Activated T-cell treated with anti-CD3 and anti-CD28 coated beads for 48 hours (primary cell): ENCODE results near the gene ZFAND2B.

ENCODE experiments used
- DNase-seq: peaks from one replicate; pipeline ENCODE4 v3.0.0-alpha.2; 2020; ENCODE audit warnings: low read depth

ZFAND2B gene, protein sequence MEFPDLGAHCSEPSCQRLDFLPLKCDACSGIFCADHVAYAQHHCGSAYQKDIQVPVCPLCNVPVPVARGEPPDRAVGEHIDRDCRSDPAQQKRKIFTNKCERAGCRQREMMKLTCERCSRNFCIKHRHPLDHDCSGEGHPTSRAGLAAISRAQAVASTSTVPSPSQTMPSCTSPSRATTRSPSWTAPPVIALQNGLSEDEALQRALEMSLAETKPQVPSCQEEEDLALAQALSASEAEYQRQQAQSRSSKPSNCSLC

DNA sequence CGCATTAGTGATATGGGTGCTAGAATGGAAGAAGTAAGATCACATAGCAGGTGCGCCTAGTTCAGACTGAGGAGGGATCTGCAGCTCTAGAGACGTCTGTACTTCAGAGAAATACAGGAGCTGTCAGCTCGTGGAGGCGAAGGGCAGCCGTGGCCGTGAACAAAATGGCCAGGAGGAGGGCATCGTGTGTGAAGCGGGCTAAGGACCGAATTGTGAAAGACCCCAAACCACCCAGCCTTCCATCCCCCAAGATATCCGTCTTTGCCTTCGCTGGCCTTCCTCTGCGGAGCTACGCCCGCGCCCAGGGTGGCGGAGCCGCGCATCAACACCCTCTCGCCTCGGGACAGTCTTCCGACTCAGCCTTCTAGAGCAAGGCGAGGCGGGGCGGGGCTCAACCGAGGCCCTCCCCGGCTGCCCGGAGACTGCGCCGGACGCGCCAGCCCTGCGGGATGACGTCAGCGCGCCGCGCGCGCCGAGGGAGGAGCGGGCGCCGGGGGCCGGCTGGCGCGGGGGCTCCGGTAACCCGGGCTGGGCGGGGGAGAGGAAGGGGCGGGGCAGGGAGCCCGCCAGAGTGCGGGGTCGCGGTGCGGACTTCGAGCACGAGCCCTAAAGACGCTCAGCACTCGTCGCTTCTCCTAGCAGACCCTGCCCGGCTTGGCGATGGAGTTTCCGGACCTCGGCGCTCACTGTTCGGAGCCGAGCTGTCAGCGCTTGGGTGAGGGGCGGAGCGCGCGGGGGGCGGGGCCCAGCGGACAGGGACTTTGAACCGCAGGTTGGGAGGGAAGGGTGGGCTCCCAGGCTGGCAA is at the start of gene ZFAND2B:
Gene ZFAND2B (plus strand): TSS at position 455 of the 806 bp plus-strand sequence. CDS start 206 bp downstream, at position 661.
- DNase-seq, result peak; percentile 96

DNA sequence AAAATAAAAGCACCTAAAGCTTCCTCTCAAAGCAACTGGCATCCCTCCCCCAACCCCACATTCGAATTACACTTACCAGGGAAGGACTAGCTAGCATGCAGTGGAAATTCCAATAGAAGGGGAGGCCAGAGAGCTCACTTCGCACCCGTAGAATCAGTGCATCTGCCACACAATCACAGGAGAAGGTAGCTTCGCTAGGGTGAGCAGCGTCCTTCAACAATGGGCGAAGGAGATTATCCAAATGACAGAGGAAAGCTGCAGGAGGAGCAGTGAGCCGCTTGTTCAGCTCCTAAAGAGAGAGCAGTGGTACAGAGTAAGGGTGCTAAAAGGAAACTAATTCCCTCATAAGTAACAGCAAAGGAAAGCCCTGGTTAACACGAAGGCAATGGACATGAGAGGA is 49.2 kb upstream of the ZFAND2B start:
- DNase-seq, result no peak

DNA sequence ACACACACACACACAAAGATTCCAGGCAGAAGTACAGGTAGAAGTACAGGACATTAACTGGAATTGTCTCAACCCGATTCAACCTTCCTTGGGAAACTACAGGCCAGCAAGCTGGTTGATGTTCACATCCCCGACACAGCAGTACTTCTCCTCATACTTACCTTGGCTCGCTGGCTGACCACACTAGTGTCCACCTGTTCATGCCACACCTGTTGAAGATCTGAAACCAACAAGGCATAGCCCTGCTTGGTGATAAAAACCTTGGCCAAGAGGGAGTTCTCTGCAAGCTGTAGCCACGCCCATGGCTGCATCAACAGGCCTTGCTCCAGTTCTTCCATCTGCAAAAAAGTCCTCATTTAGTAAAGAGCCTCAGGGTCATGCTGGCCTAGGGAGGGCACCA is 48.6 kb upstream of the ZFAND2B start:
- no peak for DNase-seq

DNA sequence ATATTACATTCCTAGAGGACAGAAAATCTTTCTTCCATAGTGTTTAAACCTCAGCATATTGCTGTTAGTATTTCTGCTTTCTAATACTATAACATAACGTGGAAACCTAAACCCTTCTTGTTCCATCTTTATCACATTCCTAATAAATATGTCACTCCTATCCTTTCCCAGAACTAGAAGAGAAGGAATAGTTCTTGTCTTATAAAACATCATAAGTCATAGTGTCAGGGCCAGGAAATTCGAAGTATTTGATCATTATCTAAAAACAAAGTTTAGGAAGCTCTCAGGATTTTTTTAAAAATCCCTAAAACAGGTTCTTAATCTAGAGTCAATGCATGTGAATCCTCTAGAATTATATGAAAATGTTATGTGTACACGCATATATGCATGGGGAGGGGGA is 48.0 kb upstream of the ZFAND2B start:
- DNase-seq, result no peak

DNA sequence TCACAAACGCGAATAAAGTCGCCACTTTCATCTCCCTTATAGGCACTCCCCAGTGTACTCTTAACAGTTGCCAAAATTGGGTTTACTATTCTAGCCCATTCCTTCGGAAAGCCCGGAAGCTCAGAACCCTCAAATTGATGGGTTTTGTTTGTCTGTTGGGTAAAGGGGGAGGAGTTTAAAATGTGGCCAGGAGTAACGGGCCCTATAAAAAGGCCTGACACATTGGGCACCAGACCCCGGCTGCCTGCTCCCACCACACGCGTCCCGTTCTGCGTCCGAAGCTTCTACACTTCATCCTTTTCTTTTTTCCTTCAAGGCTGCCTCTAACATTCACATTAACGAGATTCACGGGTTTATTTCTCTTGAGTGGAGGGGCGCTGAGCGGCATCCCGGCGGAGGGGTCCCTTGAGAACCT is 46.8 kb upstream of the ZFAND2B start:
- no peak for DNase-seq

DNA sequence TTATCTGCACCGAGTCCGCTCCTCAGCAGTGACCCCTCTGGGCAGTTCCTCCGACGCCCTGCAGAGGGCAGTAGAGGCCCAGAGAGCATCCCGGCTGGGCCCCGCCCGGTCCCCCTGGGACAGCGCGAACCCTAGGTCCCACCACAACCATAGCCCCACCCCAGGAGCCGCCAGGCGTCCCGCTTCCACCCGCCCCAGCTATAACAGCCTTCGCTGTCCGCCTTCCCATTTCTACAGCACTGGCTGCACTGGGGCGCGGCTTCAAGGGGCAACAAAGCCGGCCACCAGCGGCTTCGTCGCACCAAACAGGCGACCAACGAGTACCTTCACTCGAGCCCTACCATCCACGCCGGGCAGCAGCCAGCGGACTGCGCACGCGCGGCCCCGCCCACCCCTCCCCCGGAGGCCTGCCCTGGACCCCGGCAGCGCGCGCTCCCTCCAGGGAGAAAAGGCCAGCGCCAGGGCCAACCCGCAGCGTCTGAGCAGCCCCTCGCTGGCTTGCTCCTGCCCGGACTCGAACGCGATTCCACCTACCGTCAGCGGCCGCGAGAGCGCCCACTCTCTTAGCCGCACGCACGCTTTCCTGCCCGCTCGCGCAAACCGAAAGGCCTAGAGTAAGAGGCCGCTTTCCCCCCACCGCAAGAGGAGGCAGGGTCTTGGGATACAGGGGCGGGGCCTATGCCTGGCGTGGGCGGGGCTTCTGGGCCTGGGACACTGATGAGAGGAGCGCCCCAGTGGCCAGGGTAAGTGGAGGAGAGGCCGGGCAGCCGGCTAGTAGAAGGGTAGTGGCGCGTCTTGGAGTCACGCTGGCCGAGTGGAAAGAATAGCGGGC is 46.2 kb upstream of the ZFAND2B start, which contains the start of gene NHEJ1:
Gene NHEJ1 (minus strand): TSS at position 630 of the 832 bp plus-strand sequence. CDS start 2,453 bp downstream, outside the sequence.
- peak; percentile 91 for DNase-seq

DNA sequence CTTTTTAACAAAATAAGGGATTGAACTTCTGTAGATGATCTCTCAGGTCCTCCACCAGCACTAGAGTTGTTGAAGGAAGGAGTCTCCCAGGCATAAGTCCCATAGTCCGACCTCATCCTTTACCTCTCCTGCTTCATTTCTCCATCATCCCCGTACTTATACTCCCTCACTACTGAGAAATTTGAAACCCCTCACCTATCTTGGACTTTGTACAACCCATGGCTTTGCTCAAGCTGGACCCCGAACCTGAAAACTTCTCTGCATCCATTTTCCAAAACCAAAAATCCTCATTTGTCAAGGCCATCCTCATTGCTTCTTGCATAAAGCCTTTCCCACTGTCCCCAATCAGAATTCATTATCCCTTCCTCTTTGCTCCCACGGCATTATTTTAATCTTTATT is 45.5 kb upstream of the ZFAND2B start:
- no peak for DNase-seq

DNA sequence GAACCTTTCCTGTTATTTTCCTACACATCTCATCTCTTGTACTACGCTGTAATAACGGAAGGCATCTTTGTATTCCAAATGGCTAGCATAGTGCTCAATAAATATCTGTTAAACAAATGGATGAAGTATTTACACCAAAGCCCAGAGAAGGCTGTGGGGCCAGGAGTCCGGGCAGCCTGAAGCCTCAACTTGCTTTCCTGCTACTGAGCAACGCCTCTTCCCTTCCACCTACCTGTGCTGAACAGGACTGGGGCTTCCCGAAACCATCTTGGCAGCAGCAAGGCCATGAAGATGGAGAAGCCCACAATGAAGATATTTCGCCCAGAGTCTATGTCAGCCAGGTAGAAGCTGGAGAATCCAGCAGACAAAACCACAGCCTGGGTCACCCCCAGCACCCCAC is 43.4 kb upstream of the ZFAND2B start:
- DNase-seq, result no peak

DNA sequence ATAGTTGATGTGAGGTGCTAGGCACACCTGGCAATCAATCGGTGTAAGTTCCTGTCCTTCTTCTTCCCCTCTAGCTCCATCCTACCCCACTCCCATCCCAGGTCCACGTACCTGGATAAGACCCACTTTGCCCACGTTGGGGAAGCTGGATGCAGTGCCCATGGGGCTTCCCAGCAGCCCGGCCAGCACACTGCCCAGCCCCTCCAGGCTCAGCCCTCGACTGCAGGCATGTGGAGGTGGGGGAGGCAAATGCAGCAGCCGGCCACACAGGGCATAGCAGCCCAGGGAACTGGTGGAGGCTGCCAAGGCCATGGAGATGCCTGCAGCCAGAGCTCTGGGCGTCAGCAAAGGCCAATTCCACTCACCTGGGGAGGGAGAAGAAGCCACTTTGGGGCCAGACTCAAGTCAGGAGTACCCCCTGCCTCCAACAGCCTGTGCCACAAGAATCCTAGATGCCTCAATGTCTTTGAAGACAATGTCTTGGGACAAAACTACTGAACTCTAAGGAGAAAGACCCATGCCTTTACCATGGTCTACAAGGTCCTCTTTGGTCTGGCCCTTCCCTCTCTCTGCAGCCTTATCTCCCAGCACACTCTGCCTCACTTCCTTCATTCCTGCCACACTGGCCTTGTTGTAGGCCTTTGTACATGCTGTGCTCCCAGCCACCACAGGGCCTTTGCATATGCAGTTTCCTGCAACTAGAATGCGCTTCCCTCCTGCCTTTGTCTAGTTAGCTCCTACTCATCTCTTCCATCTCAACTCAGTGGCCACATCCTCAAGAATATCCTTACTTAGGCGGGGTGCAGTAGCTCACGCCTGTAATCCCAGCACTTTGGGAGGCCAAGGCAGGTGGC is 41.3 kb upstream of the ZFAND2B start:
- DNase-seq, result no peak

DNA sequence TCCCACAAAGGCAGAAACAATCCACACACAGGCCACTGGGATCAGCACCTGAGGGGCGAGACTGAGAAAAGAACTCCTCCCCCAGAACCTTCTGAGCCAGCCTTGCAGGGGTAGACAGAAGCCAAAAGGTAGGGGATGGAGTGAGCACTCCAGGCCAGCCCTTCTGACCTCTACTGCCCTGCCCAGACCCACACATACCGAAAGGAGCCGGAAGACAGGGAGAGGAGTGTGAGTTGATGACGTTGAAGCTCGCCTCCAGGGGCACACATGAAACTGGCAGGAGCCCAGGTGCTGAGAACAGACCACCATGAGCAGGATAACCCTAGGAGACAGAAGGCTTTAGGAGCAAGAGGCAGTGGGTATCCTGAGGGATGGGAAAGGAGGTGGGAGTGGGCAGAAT is 38.6 kb upstream of the ZFAND2B start:
- DNase-seq, result no peak

DNA sequence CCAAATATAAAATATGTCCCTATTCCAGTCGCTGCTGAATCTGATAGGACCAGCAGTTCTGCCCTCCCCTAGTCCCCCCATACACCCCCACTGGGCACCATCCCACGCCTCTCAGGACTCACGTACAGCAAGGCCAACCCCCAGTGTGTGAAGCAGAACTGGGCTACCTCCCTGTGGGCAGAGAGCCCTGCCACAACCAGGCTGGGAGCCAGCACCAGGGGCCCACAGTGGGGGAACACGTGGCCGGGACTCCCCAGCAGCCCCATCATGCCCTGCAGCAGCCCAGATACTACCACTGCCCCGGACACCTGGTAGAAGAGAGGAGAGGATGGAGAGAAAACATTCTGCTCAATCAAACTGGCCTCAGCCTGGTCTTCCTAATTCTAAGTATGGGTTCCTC is 38.1 kb upstream of the ZFAND2B start:
- no peak for DNase-seq

DNA sequence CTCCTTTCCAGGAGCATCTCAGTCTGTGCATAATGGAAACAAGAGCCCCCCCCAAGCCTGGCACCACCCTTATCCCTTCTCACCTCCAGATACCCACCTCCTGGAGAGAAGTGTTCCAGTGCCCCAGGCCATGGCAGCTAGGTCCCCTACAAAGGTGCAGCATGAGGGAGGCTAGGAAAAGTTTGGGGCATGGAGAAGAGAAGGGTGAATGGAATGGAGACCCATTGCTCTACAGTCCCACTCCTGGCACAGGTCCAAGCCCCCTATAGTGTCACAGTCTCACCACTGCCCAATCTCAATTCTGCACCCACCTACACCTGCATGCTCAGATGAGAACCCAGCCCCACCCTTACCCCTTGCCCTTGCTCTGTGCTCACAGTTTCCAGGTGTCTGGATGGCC is 37.6 kb upstream of the ZFAND2B start:
- no peak for DNase-seq

DNA sequence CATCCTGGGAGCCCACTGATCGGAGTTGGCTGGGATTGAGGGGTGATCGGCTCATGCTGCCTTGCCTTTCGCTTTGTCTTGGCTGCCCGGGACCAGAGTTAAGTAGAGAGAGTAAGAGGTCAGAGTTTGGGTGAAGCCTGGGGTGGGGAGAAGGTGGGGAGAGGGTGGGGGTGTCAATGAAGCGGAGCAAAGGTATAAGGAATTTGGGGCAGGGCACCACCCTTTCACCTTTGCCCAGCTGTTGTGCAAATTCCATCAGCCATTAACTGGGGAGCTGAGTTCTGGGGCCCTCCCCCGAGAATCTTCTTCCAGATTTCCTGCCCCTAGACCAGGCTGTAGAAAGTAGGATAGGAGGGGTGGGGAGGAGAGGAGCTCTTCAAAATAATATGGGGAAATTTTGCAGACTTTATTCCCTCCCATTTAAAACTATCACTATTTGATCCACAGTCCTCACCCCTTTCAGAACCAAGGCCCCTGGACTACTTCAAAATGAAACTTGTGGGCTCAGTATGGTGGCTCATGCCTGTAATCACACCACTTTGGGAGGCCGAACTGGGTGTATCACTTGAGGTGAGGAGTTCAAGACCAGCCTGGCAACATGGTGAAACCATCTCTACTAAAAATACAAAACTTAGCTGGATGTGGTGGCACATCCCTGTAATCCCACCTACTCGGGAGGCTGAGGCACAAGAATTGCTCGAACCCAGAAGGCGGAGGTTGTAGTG is 36.5 kb upstream of the ZFAND2B start, which contains the start of gene SLC23A3:
Gene SLC23A3 (minus strand): TSS at position 100 of the 725 bp plus-strand sequence. CDS start 45 bp downstream, at position 55.
- DNase-seq, result no peak

DNA sequence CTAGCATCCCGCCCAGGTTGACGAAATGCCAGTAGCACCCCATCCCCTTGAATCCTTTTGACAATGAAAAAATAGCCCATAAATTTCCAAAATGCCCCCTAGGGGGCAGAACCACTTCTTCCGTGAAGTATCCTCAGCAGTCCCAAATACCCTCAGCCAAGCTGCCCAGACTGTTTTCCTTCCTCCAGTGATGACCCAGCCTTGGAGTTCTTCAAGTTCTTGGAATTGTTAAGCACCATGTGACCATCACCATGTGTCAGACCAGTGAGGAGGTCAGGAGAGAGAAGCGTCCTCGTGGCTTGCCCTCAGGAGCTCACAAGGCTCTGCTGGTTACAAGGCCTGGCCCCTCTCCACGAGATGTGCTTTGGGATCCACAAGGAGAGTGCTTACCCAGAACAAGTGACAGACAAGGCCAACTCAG is 35.3 kb upstream of the ZFAND2B start:
- DNase-seq, result no peak

DNA sequence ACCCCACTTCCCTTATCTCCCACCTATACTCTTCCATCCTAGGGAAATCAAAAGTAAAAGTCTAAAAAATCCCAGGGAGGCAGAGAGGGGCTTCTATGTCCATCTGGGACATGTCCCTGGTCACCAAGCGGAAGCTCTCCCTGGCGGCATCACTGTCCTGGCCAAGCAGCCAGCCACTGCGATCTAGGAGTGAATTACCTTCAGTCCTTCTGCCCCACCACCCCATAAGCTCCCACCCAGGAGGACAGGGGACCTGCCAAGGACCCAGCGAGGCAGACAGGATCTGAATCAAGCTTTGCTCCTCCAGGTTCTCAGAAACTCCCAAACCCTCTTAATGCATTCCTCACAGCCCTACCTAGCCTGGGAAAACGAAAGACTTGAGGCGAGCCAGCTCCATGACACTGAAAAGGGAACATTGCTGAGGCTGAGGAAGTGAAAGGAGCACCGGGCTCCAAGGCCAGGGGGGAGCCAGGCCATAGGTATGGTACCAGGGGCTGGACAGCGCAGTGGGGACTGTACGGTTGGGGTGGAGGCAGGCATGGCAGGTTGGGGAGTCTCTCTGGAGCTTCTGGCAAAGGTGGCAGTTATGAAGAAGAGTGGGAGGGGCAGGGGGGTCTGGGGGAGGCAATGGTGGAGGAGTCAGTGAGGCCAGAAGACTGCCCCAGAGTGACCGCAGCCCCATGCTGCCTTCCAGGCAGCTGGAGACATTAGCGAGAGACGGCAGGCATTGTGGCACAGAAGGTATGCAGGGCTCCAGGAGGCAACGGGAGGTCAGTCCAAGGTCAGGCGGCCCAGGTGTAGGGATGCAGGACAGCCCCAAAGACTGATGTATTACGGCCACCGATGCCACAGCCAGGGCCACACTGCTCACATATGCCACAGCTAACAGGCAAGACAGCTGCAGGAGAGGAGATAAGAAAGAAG is 34.1 kb upstream of the ZFAND2B start:
- DNase-seq, result no peak

DNA sequence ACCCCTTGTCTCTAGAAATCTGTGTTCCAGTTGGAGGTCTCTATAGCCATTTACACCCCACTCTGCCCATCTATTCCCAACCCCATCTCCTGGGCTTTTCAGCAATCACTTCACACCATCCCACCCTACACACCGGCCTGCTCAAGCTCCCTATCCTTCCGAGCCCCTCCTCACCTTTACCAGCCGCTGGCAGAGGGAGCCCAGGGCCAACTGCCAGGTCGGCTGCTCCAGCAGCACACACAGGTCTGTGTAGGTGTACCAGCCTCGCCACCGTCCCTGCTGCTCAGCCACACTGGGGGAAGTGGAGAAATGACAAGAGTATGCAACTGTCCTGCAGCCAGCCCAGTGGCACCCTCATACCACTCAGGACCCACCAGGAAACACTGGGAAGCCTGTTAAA is 33.4 kb upstream of the ZFAND2B start:
- no peak for DNase-seq

DNA sequence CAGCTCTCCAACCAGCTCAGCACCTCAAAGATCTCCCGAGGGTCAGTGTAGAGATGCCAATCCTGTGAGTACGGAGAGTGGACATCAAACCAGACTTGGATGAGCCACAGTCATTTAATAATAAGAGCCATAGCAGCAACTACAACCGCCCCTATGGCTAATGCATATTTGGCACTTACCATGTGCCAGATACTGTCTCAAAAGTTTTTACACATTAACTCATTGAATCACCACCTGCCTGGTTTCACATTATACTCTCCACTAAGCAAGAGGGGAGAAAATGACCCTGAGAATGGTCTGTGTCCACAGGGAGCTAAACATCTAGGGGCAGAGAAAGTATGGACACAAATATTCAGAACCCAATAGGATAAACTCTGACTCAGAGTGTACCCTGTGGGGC is 32.4 kb upstream of the ZFAND2B start:
- DNase-seq, result no peak

DNA sequence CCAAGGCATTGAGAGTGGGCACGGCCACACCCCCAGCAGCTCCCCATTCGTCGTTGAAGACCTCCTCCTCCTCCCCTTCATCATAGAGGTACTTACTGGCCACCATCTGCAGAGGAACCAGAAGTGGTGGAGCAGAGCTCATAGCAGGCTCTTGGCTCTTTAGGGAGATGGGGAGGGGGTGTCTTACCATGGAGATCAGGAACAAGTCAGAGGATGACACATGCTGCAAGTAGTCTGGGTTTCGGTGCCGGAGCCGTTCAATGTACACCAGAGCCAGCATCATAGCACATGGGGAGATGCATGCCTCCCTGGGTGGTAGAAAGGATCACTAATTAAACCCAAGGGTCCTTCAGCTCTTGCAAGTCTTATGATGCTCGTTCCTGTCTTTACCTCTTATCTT is 31.8 kb upstream of the ZFAND2B start:
- no peak for DNase-seq

DNA sequence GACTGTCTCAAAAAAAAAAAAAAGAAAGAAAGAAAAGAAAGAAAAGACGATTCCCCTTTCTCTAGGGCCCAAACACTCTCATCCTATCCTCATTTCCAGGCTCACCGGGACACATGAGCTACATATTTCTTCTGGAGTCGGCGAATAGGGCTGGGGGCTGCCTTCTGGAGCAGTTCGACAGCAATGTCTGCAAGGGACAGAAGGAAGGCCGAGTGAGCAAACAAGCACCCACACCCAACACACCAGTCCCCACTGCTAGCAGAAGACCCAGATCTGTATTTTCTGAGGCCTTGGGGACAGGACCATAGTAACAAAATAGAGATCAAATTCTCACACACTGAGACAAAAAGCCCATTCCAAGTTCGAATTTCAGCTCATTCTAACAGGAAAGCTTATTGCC is 31.1 kb upstream of the ZFAND2B start:
- DNase-seq, result no peak
